Tongue (tissue), 1 donor: ENCODE results near the gene TSKU. TPM values are rescaled to one million over a fixed set of nuclear protein-coding genes. Genes with fewer than 3 reads are reported as not detected.

Experiments used
- total RNA-seq: library from RNA; depleted of rRNA; stranded (reverse); fragments of >200 nt; gene quantifications from one replicate; pipeline ENCODE4 v1.2.3, GENCODE V29; 2014

TSKU gene
- total RNA-seq, 1 donor from 2014 or later = 14.6 TPM

Other genes with a start within 250 kb of the TSKU start
- gene LRRC32, start 112.6 kb upstream of the TSKU start, total RNA-seq = 22.1 TPM
- 9.2 TPM for gene ACER3, start 77.6 kb downstream of the TSKU start, total RNA-seq